ENCODE measurements around the gene C4orf54. TPM values are rescaled to one million over a fixed set of nuclear protein-coding genes. Genes with fewer than 3 reads are reported as not detected.

C4orf54 gene
- total and polyA plus RNA-seq, 10 of the 15 experiments (the other 5 are each of a cell fraction or from before 2014, with no cell fraction given), result 0.01 TPM; not detected in 9

- Histone ChIP-seq H2AFZ (ENCODE audit: control insufficient read depth, low read depth, low read length) (no peak overlapping the region), H3K27ac (ENCODE audit: control insufficient read depth, insufficient read depth) (no peak overlapping the region), H3K4me3 (no peak overlapping the region), H3K27me3 (replicated peaks in 1 of 2; ENCODE audit: control insufficient read depth in 2 of 2, insufficient read depth in 2 of 2, low read length in 1 of 2) (no peaks in the 10 kb centered on the region), H3K9ac (ENCODE audit: control insufficient read depth, insufficient read depth, low read length) (no peak overlapping the region), H3K9me3 (replicated peaks; ENCODE audit: control insufficient read depth, insufficient read depth, low read length) (no peaks in the 10 kb centered on the region), H3K4me1 (ENCODE audit: control insufficient read depth, insufficient read depth, low read length) (no peaks in the 10 kb centered on the region), H3K36me3 (ENCODE audit: control insufficient read depth in 2 of 2, insufficient read depth in 2 of 2, low read length in 1 of 2) (no peaks in the 10 kb centered on the region), H4K20me1 (ENCODE audit: control insufficient read depth, insufficient read depth) (no peaks in the 10 kb centered on the region), H3K79me2 (ENCODE audit: control insufficient read depth, insufficient read depth, low read length) (no peaks in the 10 kb centered on the region), H3K4me2 (ENCODE audit: control insufficient read depth, insufficient read depth) (no peak overlapping the region)
- SMC1A ChIA-PET (ENCODE audit: uncharacterized antibody, unreplicated experiment), result no interaction called here
- intact Hi-C loops (cut with micrococcal nuclease; ENCODE audit: unreplicated experiment), result no loop called here
- no TSS peak for BruUV-seq (replicated peaks)
- in situ Hi-C loops (cut with MboI), result no loop called here
- CTCF ChIA-PET, result no interaction called here
- 31% methylated on average over 15 of the region's 15 CpGs for WGBS (ENCODE audit: insufficient coverage, insufficient replicate concordance, low lambda C conversion rate, missing lambda C conversion rate)
- TF ChIP-seq ATF7 (IDR thresholded peaks at IDR 0.05; ENCODE audit: low read depth) (0 out of 2 replicates have a peak, but pooled peaks have one; percentile 11), HDAC2 (IDR thresholded peaks at IDR 0.05) (no peak)
- DNase-seq (ENCODE audit: low read depth, low spot score), result no peak
- FAIRE-seq, result no peak
- POLR2A ChIA-PET, result no interaction called here
- RAD21 ChIA-PET (ENCODE audit: unreplicated experiment), result no interaction called here
- ATAC-seq, result peak; percentile 41; the same call in 2 of the 3 replicates
These were observed 3.3 kb downstream of the C4orf54 start for GRCh38 chr4:99654361-99654761.

DNA sequence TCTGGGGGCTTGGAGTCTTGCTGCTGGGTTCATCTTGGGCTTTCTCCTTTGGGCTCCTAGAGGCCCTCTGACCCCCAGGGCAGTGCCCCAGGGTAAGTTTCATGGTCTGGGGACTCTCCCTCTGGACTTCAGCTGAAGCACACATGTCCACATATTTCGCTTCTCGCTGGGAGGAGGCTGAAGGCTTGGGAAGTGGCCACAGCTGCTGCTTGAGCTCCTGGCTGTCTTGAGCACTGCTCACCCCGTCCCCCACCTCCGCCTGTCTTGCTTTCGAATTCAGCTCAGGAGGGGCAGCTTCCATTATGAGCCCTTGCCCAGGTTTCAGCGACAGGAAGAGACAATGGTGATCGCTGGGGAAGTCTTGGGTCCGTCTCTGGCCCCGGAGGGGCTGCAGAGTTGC lies 3.7 kb downstream of the C4orf54 start:
- no peaks in the 10 kb centered on the region for H4K20me1 ChIP-seq (ENCODE audit: control insufficient read depth, insufficient read depth)
- ATAC-seq, result no peak
- intact Hi-C loops (cut with micrococcal nuclease; ENCODE audit: unreplicated experiment), result no loop called here
- no peak overlapping the region for H3K4me2 ChIP-seq (ENCODE audit: control insufficient read depth, insufficient read depth)
- no peaks in the 10 kb centered on the region for H3K79me2 ChIP-seq (ENCODE audit: control insufficient read depth, insufficient read depth, low read length)
- H3K4me1 ChIP-seq (ENCODE audit: control insufficient read depth, insufficient read depth, low read length), result no peaks in the 10 kb centered on the region
- no peak overlapping the region for H3K27ac ChIP-seq (ENCODE audit: control insufficient read depth, insufficient read depth)
- WGBS (ENCODE audit: insufficient coverage, insufficient replicate concordance, low lambda C conversion rate, missing lambda C conversion rate), result 26% methylated on average over 8 of the region's 9 CpGs
- no peak overlapping the region for H3K9ac ChIP-seq (ENCODE audit: control insufficient read depth, insufficient read depth, low read length)
- in situ Hi-C loops (cut with MboI), result no loop called here
- DNase-seq (ENCODE audit: low read depth, low spot score), result no peak
- H3K9me3 ChIP-seq (replicated peaks; ENCODE audit: control insufficient read depth, insufficient read depth, low read length), result no peaks in the 10 kb centered on the region
- H3K27me3 ChIP-seq (replicated peaks in 1 of 2; ENCODE audit: control insufficient read depth in 2 of 2, insufficient read depth in 2 of 2, low read length in 1 of 2), result no peaks in the 10 kb centered on the region
- SMC1A ChIA-PET (ENCODE audit: uncharacterized antibody, unreplicated experiment), result no interaction called here
- no peak overlapping the region for H3K4me3 ChIP-seq
- no peak for TF ChIP-seq BHLHE40 (IDR thresholded peaks at IDR 0.05; ENCODE audit: borderline replicate concordance in 1 of 2, low read depth in 2 of 2, low read length in 1 of 2)
- no peak for TF ChIP-seq BCL3 (IDR thresholded peaks at IDR 0.05; ENCODE audit: borderline replicate concordance, insufficient read depth, low read depth, low read length, poor library complexity, severe bottlenecking)
- TF ChIP-seq BMI1 (IDR thresholded peaks at IDR 0.05; ENCODE audit: borderline replicate concordance), result no peak
- TF ChIP-seq, protein P1, sequence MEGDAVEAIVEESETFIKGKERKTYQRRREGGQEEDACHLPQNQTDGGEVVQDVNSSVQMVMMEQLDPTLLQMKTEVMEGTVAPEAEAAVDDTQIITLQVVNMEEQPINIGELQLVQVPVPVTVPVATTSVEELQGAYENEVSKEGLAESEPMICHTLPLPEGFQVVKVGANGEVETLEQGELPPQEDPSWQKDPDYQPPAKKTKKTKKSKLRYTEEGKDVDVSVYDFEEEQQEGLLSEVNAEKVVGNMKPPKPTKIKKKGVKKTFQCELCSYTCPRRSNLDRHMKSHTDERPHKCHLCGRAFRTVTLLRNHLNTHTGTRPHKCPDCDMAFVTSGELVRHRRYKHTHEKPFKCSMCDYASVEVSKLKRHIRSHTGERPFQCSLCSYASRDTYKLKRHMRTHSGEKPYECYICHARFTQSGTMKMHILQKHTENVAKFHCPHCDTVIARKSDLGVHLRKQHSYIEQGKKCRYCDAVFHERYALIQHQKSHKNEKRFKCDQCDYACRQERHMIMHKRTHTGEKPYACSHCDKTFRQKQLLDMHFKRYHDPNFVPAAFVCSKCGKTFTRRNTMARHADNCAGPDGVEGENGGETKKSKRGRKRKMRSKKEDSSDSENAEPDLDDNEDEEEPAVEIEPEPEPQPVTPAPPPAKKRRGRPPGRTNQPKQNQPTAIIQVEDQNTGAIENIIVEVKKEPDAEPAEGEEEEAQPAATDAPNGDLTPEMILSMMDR (IDR thresholded peaks at IDR 0.05 in 2 of 3, conservative IDR thresholded peaks at IDR 0.05 in 1 of 3; ENCODE audit: control insufficient read depth in 2 of 3, extremely low read depth in 1 of 3, insufficient read depth in 1 of 3, low read depth in 3 of 3, low read length in 3 of 3), result no peak
- CTCF ChIA-PET, result no interaction called here
- POLR2A ChIA-PET, result no interaction called here
- RAD21 ChIA-PET (ENCODE audit: unreplicated experiment), result no interaction called here
- FAIRE-seq, result no peak
- no TSS peak for BruUV-seq (replicated peaks)
- H2AFZ ChIP-seq (ENCODE audit: control insufficient read depth, low read depth, low read length), result no peak overlapping the region
- H3K36me3 ChIP-seq (ENCODE audit: control insufficient read depth in 2 of 2, insufficient read depth in 2 of 2, low read length in 1 of 2), result no peaks in the 10 kb centered on the region
